ENCODE results near the gene CASKIN2. TPM values are rescaled to one million over a fixed set of nuclear protein-coding genes. Genes with fewer than 3 reads are reported as not detected.

CASKIN2 gene
- total and polyA plus RNA-seq, 2 experiments from 2014 or later: 18.1 to 31.2 TPM

- H3K27me3 ChIP-seq: no peaks in the 10 kb centered on the region
- no peaks in the 10 kb centered on the region for H3K9me3 ChIP-seq (ENCODE audit: low read depth)
- H3K27ac ChIP-seq: peak overlapping the region; percentile 71
- TF ChIP-seq CTCF (IDR thresholded peaks at IDR 0.05; ENCODE audit: low read depth, low read length): no peak
- peaks cover 6% of the 10 kb centered on the region for H3K36me3 ChIP-seq
- no peak overlapping the region for H3K4me3 ChIP-seq
- DNase-seq (ENCODE audit: low read depth in 1 of 2, low spot score in 1 of 2): no peak
- peaks cover 20% of the 10 kb centered on the region for H3K4me1 ChIP-seq (ENCODE audit: low read depth)
Observed at GRCh38 chr17:75511270-75511609, 4.1 kb downstream of the CASKIN2 start.

- no peak overlapping the region for H3K27ac ChIP-seq
- no peaks in the 10 kb centered on the region for H3K27me3 ChIP-seq
- peaks cover 10% of the 10 kb centered on the region for H3K36me3 ChIP-seq
- H3K4me1 ChIP-seq (ENCODE audit: low read depth): peaks cover 20% of the 10 kb centered on the region
- DNase-seq (ENCODE audit: low read depth in 1 of 2, low spot score in 1 of 2): no peak
- no peak overlapping the region for H3K4me3 ChIP-seq
- H3K9me3 ChIP-seq (ENCODE audit: low read depth): no peaks in the 10 kb centered on the region
- TF ChIP-seq CTCF (IDR thresholded peaks at IDR 0.05; ENCODE audit: low read depth, low read length): no peak
Observed at GRCh38 chr17:75509528-75510258, 5.6 kb downstream of the CASKIN2 start.

- Histone ChIP-seq H3K36me3 (peaks cover 14% of the 10 kb centered on the region), H3K4me3 (no peak overlapping the region), H3K27me3 (no peaks in the 10 kb centered on the region), H3K9me3 (ENCODE audit: low read depth) (no peaks in the 10 kb centered on the region), H3K4me1 (ENCODE audit: low read depth) (peaks cover 18% of the 10 kb centered on the region), H3K27ac (peak overlapping the region; percentile 51)
- DNase-seq (ENCODE audit: low read depth in 1 of 2, low spot score in 1 of 2): no peak
- TF ChIP-seq CTCF (IDR thresholded peaks at IDR 0.05; ENCODE audit: low read depth, low read length): no peak
Observed at GRCh38 chr17:75508931-75509361, 6.4 kb downstream of the CASKIN2 start.

- TF ChIP-seq CTCF (IDR thresholded peaks at IDR 0.05; ENCODE audit: low read depth, low read length): no peak
- Histone ChIP-seq H3K4me1 (ENCODE audit: low read depth) (peaks cover 14% of the 10 kb centered on the region), H3K4me3 (no peak overlapping the region), H3K36me3 (peaks cover 14% of the 10 kb centered on the region), H3K27ac (peak overlapping the region; percentile 51), H3K27me3 (no peaks in the 10 kb centered on the region), H3K9me3 (ENCODE audit: low read depth) (no peaks in the 10 kb centered on the region)
- no peak for DNase-seq (ENCODE audit: low read depth in 1 of 2, low spot score in 1 of 2)
Observed at GRCh38 chr17:75507733-75508719, 7.3 kb downstream of the CASKIN2 start.

- H3K4me1 ChIP-seq (ENCODE audit: low read depth): peaks cover 8% of the 10 kb centered on the region
- H3K9me3 ChIP-seq (ENCODE audit: low read depth): no peaks in the 10 kb centered on the region
- H3K27me3 ChIP-seq: no peaks in the 10 kb centered on the region
- peaks cover 14% of the 10 kb centered on the region for H3K36me3 ChIP-seq
- no peak for TF ChIP-seq CTCF (IDR thresholded peaks at IDR 0.05; ENCODE audit: low read depth, low read length)
- DNase-seq (ENCODE audit: low read depth in 1 of 2, low spot score in 1 of 2): no peak
- no peak overlapping the region for H3K27ac ChIP-seq
- no peak overlapping the region for H3K4me3 ChIP-seq
Observed at GRCh38 chr17:75506888-75507287, 8.4 kb downstream of the CASKIN2 start.
